Thoracic aorta (tissue), 2 donors: ENCODE results near the gene MSL1. TPM values are rescaled to one million over a fixed set of nuclear protein-coding genes. Genes with fewer than 3 reads are reported as not detected.
A peak's percentile ranks its signal among the peaks of the same experiment; 100 is the strongest.

Experiments used
- ATAC-seq: fragments of 150-250 bp; one replicate; pipeline ENCODE4 v1.8.0; 2017; ENCODE audit warnings: low read depth; ENCODE audit not compliant: insufficient number of reproducible peaks, low FRiP score
- DNase-seq: peaks from one replicate; pipeline ENCODE4 v3.0.0-alpha.2; 2020; ENCODE audit warnings: low spot score
- H3K27ac ChIP-seq, 2 donors: fragments of 200-600 bp; sonication (generic); 1 replicate in 1 of 2; 2 replicates in 1 of 2; pipeline ENCODE4 v1.5.1; 2016; ENCODE audit warnings: mild to moderate bottlenecking in 2 of 2, moderate library complexity in 2 of 2
- H3K27me3 ChIP-seq: fragments of 200-600 bp; sonication (generic); replicated peaks from 2 replicates; pipeline ENCODE4 v1.6.0; 2016; ENCODE audit warnings: mild to moderate bottlenecking; ENCODE audit not compliant: insufficient read depth
- H3K36me3 ChIP-seq: fragments of 200-600 bp; sonication (generic); one replicate; pipeline ENCODE4 v1.5.1; 2016
- H3K4me1 ChIP-seq, 2 donors: fragments of 200-600 bp; sonication (generic); 1 replicate in 1 of 2; 2 replicates in 1 of 2; pipeline versions ENCODE4 v1.5.1 to v1.6.0; 2016; ENCODE audit warnings: low read depth in 2 of 2, mild to moderate bottlenecking in 1 of 2; ENCODE audit not compliant: control insufficient read depth in 1 of 2
- H3K4me3 ChIP-seq: fragments of 200-600 bp; sonication (generic); 2 replicates; pipeline ENCODE4 v1.5.1; 2016; ENCODE audit warnings: mild to moderate bottlenecking
- H3K9me3 ChIP-seq: fragments of 200-600 bp; sonication (generic); 2 replicates; pipeline ENCODE4 v1.5.1; 2016
- CTCF ChIP-seq: fragments of 200-600 bp; sonication (generic); IDR thresholded peaks from one replicate; pipeline ENCODE4 v1.5.1; 2019; ENCODE audit warnings: antibody characterized with exemption
- total RNA-seq, 2 donors: library from RNA; depleted of rRNA; stranded (reverse); fragments of >200 nt; gene quantifications; one replicate each; pipeline versions ENCODE4 v1.1.0 to v1.2.3, GENCODE V29; 2016

Gene MSL1
- total RNA-seq, 2 donors from 2014 or later, result 69.3 to 107 TPM

GRCh38 chr17:40168262-40168832 lies 46.6 kb downstream of the MSL1 start:
- Histone ChIP-seq H3K27me3 (no peaks in the 10 kb centered on the region), H3K4me1 (no peaks in the 10 kb centered on the region), H3K4me3 (no peak overlapping the region), H3K9me3 (no peaks in the 10 kb centered on the region), H3K27ac (peak overlapping the region; percentile 18 to 44), H3K36me3 (peaks cover 70% of the 10 kb centered on the region)
- DNase-seq (no peak), ATAC-seq (peak; percentile 68)
- peak; percentile 83 for TF ChIP-seq CTCF

- Histone ChIP-seq H3K27ac (no peak overlapping the region), H3K27me3 (no peaks in the 10 kb centered on the region), H3K4me1 (no peaks in the 10 kb centered on the region), H3K4me3 (no peak overlapping the region), H3K9me3 (no peaks in the 10 kb centered on the region), H3K36me3 (peaks cover 53% of the 10 kb centered on the region)
- no peak for ATAC-seq
- no peak for DNase-seq
- no peak for TF ChIP-seq CTCF
Observed at GRCh38 chr17:40170325-40170724, 48.6 kb downstream of the MSL1 start.

GRCh38 chr17:40171750-40172149 lies 50.0 kb downstream of the MSL1 start:
- no peak for DNase-seq
- Histone ChIP-seq H3K36me3 (peaks cover 49% of the 10 kb centered on the region), H3K9me3 (no peaks in the 10 kb centered on the region), H3K4me3 (no peak overlapping the region), H3K27me3 (no peaks in the 10 kb centered on the region), H3K4me1 (peaks cover 0 to 1% of the 10 kb centered on the region in 2 donors), H3K27ac (no peak overlapping the region)
- no peak for TF ChIP-seq CTCF
- ATAC-seq, result no peak

GRCh38 chr17:40173091-40173777 lies 51.5 kb downstream of the MSL1 start:
- H3K4me1 ChIP-seq, result peaks cover 3 to 9% of the 10 kb centered on the region in 2 donors
- no peak overlapping the region for H3K4me3 ChIP-seq
- no peak for DNase-seq
- H3K36me3 ChIP-seq, result peaks cover 36% of the 10 kb centered on the region
- H3K27ac ChIP-seq, result no peak overlapping the region
- H3K9me3 ChIP-seq, result no peaks in the 10 kb centered on the region
- ATAC-seq, result no peak
- H3K27me3 ChIP-seq, result no peaks in the 10 kb centered on the region
- no peak for TF ChIP-seq CTCF

GRCh38 chr17:40173778-40174135 lies 52.0 kb downstream of the MSL1 start:
- TF ChIP-seq CTCF, result no peak
- ATAC-seq, result no peak
- H3K36me3 ChIP-seq, result peaks cover 33% of the 10 kb centered on the region

More at GRCh38 chr17:40173778-40174135, 52.0 kb downstream of the MSL1 start:
- no peak overlapping the region for H3K4me3 ChIP-seq
- peaks cover 3 to 9% of the 10 kb centered on the region in 2 donors for H3K4me1 ChIP-seq
- H3K27me3 ChIP-seq, result no peaks in the 10 kb centered on the region
- no peaks in the 10 kb centered on the region for H3K9me3 ChIP-seq
- DNase-seq, result no peak
- H3K27ac ChIP-seq, result no peak overlapping the region
